Osteoblast (primary cell): ENCODE results near the gene BANF1. TPM values are rescaled to one million over a fixed set of nuclear protein-coding genes. Genes with fewer than 3 reads are reported as not detected.

Source experiments
- DNase-seq: peaks from one replicate; pipeline ENCODE4 v3.0.0; 2011; ENCODE audit warnings: low spot score, mixed read lengths; ENCODE audit not compliant: insufficient read length; ENCODE audit errors: missing footprints
- H2AFZ ChIP-seq: 2 replicates; pipeline ENCODE4 v1.6.0; 2011; ENCODE audit warnings: mild to moderate bottlenecking, low read length
- H3K27ac ChIP-seq: 2 replicates; pipeline ENCODE4 v1.5.1; 2011; ENCODE audit warnings: mild to moderate bottlenecking, low read depth, low read length, moderate library complexity
- H3K27me3 ChIP-seq: 2 replicates; pipeline ENCODE4 v1.6.0; 2012; ENCODE audit warnings: mild to moderate bottlenecking, control low read depth, inconsistent platforms, low read length, moderate library complexity; ENCODE audit not compliant: insufficient read depth
- H3K36me3 ChIP-seq: 2 replicates; pipeline ENCODE4 v1.5.1; 2011; ENCODE audit warnings: mild to moderate bottlenecking, low read length, control low read depth, moderate library complexity; ENCODE audit not compliant: insufficient read depth
- H3K4me1 ChIP-seq: 2 replicates; pipeline ENCODE4 v1.5.1; 2011; ENCODE audit warnings: mild to moderate bottlenecking, low read length, control low read depth, moderate library complexity; ENCODE audit not compliant: insufficient read depth
- H3K4me2 ChIP-seq: 2 replicates; pipeline ENCODE4 v1.6.0; 2011; ENCODE audit warnings: mild to moderate bottlenecking, low read length; ENCODE audit not compliant: insufficient read depth
- H3K4me3 ChIP-seq: fragments of 200-600 bp; sonication (generic); 3 replicates; pipeline ENCODE4 v1.5.1; 2012; ENCODE audit warnings: mild to moderate bottlenecking, low read length, inconsistent platforms; ENCODE audit not compliant: insufficient read depth
- H3K79me2 ChIP-seq: 2 replicates; pipeline ENCODE4 v1.6.0; 2012; ENCODE audit warnings: mild to moderate bottlenecking, low read length, control low read depth, inconsistent platforms; ENCODE audit not compliant: insufficient read depth
- H3K9me3 ChIP-seq: 2 replicates; pipeline ENCODE4 v1.5.1; 2011; ENCODE audit warnings: low read depth, low read length, control low read depth
- H4K20me1 ChIP-seq: 2 replicates; pipeline ENCODE4 v1.6.0; 2012; ENCODE audit warnings: mild to moderate bottlenecking, low read length, control low read depth; ENCODE audit not compliant: insufficient read depth
- total RNA-seq: library from RNA; depleted of rRNA; stranded (reverse); fragments of >200 nt; gene quantifications from 2 replicates; pipeline ENCODE4 v1.2.3, GENCODE V29; 2012
- TF ChIP-seq, protein P1 (sequence below): IDR thresholded peaks from 2 replicates; pipeline ENCODE4 v1.5.1; 2011; ENCODE audit warnings: mild to moderate bottlenecking, low read depth, low read length, moderate library complexity; ENCODE audit errors: extremely low read depth

BANF1 gene
- total RNA-seq, 1 donor = 14.5 TPM

DNA sequence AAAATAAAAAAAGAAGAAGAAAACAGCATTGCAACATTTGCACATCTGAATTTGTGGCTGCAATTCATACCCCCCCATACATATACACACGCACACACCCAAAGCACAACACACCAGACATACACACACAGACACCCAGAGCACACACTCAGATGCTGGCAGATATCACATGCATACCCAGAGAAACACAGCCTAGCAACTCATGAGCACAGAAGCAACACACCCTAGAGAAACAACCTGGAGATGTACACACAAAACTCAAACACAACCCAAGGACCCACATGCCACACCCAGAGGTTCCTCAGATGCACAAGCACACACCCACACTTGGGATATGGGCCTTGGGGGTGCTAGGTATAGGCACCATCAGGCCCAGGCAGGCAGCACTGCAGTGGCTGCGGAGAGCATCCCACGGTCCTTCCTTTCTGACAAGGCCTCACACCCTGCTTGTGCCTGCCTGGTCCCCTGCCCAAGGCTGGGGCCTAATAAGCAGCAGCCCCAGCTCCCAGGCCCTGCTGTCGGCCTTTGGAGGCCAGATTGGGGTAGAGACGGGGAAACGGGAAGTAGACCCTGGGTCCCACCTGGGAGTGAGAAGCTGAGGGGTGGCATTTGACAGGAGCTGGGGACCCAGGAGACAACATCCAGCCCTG, 12.6 kb downstream of the BANF1 start:
- Histone ChIP-seq H3K4me2 (no peak overlapping the region), H2AFZ (peak overlapping the region; percentile 71), H3K36me3 (no peaks in the 10 kb centered on the region), H3K27ac (peak overlapping the region; percentile 68), H3K4me3 (no peak overlapping the region), H3K79me2 (no peaks in the 10 kb centered on the region), H3K27me3 (no peaks in the 10 kb centered on the region), H3K4me1 (peaks cover 29% of the 10 kb centered on the region), H3K9me3 (no peaks in the 10 kb centered on the region), H4K20me1 (no peaks in the 10 kb centered on the region)
- TF ChIP-seq, protein P1, sequence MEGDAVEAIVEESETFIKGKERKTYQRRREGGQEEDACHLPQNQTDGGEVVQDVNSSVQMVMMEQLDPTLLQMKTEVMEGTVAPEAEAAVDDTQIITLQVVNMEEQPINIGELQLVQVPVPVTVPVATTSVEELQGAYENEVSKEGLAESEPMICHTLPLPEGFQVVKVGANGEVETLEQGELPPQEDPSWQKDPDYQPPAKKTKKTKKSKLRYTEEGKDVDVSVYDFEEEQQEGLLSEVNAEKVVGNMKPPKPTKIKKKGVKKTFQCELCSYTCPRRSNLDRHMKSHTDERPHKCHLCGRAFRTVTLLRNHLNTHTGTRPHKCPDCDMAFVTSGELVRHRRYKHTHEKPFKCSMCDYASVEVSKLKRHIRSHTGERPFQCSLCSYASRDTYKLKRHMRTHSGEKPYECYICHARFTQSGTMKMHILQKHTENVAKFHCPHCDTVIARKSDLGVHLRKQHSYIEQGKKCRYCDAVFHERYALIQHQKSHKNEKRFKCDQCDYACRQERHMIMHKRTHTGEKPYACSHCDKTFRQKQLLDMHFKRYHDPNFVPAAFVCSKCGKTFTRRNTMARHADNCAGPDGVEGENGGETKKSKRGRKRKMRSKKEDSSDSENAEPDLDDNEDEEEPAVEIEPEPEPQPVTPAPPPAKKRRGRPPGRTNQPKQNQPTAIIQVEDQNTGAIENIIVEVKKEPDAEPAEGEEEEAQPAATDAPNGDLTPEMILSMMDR = no peak
- DNase-seq = peak; percentile 87

DNA sequence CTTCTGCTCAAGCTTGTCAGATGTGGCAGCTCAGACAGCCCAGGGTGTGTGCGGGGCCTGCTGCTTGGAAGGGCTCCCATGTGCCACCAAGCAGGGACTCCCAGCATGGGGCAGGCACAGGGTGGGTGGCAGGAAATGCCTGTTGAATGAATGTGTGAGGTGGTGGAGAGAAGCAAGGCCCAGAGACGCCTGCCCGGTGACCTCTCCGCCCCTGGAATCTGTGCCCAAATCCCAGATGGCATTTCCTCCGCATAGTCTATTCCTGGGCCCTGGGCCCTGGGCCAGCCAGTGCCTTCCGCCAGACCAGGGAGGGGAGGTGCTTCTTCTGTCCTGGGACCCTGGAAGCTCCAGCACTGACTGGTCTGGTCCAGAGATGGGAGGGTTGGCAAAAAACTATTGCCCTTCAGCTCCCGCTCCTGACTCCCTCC, 13.2 kb downstream of the BANF1 start:
- peak overlapping the region; percentile 71 for H2AFZ ChIP-seq
- TF ChIP-seq, protein P1 = no peak
- peak overlapping the region; percentile 68 for H3K27ac ChIP-seq
- peak; percentile 94 for DNase-seq
- H3K79me2 ChIP-seq = no peaks in the 10 kb centered on the region
- H3K27me3 ChIP-seq = no peaks in the 10 kb centered on the region
- no peaks in the 10 kb centered on the region for H3K9me3 ChIP-seq
- H3K4me3 ChIP-seq = peak overlapping the region; percentile 19
- no peaks in the 10 kb centered on the region for H4K20me1 ChIP-seq
- no peaks in the 10 kb centered on the region for H3K36me3 ChIP-seq
- H3K4me1 ChIP-seq = peaks cover 29% of the 10 kb centered on the region
- peak overlapping the region; percentile 23 for H3K4me2 ChIP-seq

DNA sequence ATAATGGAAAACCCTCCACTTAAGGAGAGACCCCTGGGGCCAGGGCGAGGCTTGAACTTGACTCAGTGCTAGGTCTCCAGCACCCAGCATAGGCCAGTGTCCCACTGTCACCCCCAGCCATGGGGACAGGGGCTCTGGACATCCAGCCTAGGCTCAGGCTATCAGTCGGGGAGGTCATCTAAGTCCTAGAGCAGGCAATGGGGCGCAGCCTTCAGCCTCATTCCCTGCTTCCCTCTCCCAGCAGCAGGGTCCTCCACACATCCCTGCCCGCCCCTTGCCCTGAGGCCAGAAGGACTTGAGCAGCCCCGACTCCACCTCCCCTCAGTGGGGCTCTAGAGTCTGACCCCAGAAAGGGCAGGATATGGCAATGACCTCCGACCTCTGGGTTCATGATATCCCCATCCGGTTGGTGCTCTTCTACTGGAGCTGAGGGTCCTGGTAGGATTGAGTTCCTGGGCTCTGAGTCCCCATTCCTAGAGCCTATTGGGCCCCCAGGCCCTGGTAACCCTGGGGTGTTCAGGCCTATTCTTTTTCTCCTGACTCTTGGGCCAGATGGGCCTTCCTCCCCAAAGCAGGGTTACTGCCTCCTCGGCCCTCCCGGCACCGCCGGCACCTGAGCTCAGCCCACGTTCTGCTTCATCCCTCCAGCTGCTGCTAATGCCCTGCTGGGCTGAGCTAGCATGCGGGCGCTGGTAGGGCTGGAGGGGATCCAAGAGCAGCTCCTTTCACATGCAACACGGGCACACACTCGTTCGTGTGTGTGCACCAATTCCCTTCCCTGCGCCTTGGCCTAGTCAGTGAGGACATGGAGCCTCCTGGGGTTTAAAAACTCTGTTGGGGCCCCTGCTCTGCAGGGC, 13.9 kb downstream of the BANF1 start:
- Histone ChIP-seq H3K4me2 (peak overlapping the region; percentile 23), H3K79me2 (no peaks in the 10 kb centered on the region), H3K4me3 (peak overlapping the region; percentile 19), H4K20me1 (no peaks in the 10 kb centered on the region), H3K27ac (peak overlapping the region; percentile 68), H3K9me3 (no peaks in the 10 kb centered on the region), H2AFZ (peak overlapping the region; percentile 71), H3K36me3 (no peaks in the 10 kb centered on the region), H3K4me1 (peaks cover 36% of the 10 kb centered on the region), H3K27me3 (no peaks in the 10 kb centered on the region)
- peak; percentile 57 for DNase-seq
- TF ChIP-seq, protein P1 = no peak

DNA sequence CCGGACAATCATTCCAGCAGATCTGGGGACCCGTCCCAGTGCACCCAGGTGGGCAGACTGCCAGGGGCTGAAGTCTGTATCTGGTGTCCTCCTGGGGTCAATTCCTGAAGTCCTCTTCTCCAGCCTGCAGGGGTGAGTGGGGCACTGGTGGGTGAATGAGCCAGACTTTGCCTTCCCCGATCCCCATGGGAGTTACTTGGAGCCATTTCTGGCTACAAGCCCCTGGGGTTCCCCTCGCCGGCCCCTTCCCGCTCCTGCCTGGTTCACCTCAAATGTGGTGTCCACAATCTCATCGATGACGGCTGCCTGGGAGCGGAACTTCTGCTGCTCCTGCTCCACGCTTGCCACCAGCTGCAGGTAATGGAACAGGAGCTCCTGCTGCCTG, 14.5 kb downstream of the BANF1 start:
- TF ChIP-seq, protein P1 = no peak
- H3K27ac ChIP-seq = no peak overlapping the region
- no peak overlapping the region for H3K4me2 ChIP-seq
- H3K79me2 ChIP-seq = no peaks in the 10 kb centered on the region
- no peak overlapping the region for H2AFZ ChIP-seq
- DNase-seq = peak; percentile 38
- no peaks in the 10 kb centered on the region for H3K9me3 ChIP-seq
- no peak overlapping the region for H3K4me3 ChIP-seq
- no peaks in the 10 kb centered on the region for H4K20me1 ChIP-seq
- peaks cover 38% of the 10 kb centered on the region for H3K4me1 ChIP-seq
- no peaks in the 10 kb centered on the region for H3K27me3 ChIP-seq
- H3K36me3 ChIP-seq = no peaks in the 10 kb centered on the region
